ENCODE measurements around the gene C17orf67.

Gene C17orf67

GRCh38 chr17:56804454-56804853, 29.3 kb downstream of the C17orf67 start:
- no peak for DNase-seq (ENCODE audit: low read depth)
- TF ChIP-seq, protein P1, sequence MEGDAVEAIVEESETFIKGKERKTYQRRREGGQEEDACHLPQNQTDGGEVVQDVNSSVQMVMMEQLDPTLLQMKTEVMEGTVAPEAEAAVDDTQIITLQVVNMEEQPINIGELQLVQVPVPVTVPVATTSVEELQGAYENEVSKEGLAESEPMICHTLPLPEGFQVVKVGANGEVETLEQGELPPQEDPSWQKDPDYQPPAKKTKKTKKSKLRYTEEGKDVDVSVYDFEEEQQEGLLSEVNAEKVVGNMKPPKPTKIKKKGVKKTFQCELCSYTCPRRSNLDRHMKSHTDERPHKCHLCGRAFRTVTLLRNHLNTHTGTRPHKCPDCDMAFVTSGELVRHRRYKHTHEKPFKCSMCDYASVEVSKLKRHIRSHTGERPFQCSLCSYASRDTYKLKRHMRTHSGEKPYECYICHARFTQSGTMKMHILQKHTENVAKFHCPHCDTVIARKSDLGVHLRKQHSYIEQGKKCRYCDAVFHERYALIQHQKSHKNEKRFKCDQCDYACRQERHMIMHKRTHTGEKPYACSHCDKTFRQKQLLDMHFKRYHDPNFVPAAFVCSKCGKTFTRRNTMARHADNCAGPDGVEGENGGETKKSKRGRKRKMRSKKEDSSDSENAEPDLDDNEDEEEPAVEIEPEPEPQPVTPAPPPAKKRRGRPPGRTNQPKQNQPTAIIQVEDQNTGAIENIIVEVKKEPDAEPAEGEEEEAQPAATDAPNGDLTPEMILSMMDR (IDR thresholded peaks at IDR 0.05; ENCODE audit: control insufficient read depth, insufficient read depth, low read depth, low read length, missing control alignments), result no peak
- no peak overlapping the region for H3K4me3 ChIP-seq (ENCODE audit: control insufficient read depth, low read depth, low read length)

DNA sequence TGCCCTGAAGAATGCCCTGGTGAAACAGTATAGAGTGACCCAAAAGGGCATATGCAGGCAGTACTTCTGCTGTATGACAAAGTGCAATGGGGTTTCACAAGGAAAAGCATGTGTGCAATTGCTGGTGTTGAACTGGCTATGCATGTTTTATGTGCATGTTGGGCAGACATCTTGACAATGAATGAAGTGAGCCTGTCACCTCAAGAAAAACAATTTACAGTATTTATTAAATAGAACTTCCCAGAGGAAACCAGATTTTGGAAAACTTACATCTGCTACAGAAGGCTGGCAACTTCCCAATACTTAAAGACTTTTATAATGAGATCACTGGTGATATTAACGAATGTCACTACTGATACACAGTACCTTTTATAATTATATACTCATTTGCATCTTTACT, 30.6 kb downstream of the C17orf67 start:
- no peak overlapping the region for H3K4me3 ChIP-seq (ENCODE audit: control insufficient read depth, low read depth, low read length)
- DNase-seq (ENCODE audit: low read depth), result no peak
- TF ChIP-seq, protein P1 (IDR thresholded peaks at IDR 0.05; ENCODE audit: control insufficient read depth, insufficient read depth, low read depth, low read length, missing control alignments), result no peak

GRCh38 chr17:56801459-56802178, 32.1 kb downstream of the C17orf67 start:
- no peak overlapping the region for H3K4me3 ChIP-seq (ENCODE audit: control insufficient read depth, low read depth, low read length)
- TF ChIP-seq, protein P1 (IDR thresholded peaks at IDR 0.05; ENCODE audit: control insufficient read depth, insufficient read depth, low read depth, low read length, missing control alignments), result no peak
- no peak for DNase-seq (ENCODE audit: low read depth)

DNA sequence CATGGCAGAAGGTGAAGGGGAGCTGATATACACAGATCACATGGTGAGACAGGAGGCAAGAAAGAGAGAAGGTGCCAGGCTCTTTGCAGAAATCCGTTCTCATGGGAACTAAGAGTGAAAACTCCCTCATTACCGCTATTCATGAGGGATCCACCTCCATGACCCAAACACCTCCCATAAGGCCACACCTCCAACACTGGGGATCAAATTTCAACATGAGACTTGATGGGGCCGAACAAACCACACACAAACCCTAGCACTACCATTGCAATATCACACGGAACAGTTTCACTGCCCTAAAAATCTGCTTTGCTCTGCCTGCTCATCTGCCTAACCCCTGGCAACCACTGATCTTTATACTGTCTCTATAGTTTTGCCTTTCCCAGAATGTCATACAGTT, 34.8 kb downstream of the C17orf67 start:
- TF ChIP-seq, protein P1 (IDR thresholded peaks at IDR 0.05; ENCODE audit: control insufficient read depth, insufficient read depth, low read depth, low read length, missing control alignments), result no peak
- no peak for DNase-seq (ENCODE audit: low read depth)
- H3K4me3 ChIP-seq (ENCODE audit: control insufficient read depth, low read depth, low read length), result no peak overlapping the region

GRCh38 chr17:56796536-56796935, 37.2 kb downstream of the C17orf67 start:
- TF ChIP-seq, protein P1 (IDR thresholded peaks at IDR 0.05; ENCODE audit: control insufficient read depth, insufficient read depth, low read depth, low read length, missing control alignments), result no peak
- H3K4me3 ChIP-seq (ENCODE audit: control insufficient read depth, low read depth, low read length), result no peak overlapping the region
- DNase-seq (ENCODE audit: low read depth), result no peak

DNA sequence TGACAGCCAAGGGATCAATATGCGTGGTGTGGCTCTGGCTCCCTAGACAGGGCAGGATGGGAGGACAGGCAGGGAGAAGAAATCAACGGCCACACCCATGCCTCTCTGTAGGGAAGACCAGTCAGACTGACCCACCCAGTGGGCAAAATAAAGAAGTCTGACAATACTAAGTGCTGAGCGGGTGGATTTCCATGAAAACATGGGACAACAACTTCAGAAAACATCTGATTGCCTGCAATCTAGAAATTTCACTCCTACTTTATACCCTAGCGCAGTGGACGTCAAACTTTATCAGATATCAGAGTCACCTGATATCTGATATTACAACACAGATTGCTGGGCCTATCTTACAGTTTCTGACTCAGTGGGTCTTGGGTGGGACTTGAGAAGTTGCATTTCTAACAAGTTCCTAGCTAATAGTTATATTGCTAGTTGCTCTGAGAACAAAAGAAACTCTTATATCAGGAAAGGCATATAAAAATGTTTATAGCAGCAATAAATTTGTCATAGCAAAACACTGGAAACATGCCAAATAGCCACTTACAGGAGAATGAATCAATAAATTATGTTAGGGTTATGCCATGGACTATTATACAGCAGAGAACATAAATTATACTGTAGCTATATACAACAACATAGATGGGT, 38.4 kb downstream of the C17orf67 start:
- no peak for DNase-seq (ENCODE audit: low read depth)
- H3K4me3 ChIP-seq (ENCODE audit: control insufficient read depth, low read depth, low read length), result no peak overlapping the region
- TF ChIP-seq, protein P1 (IDR thresholded peaks at IDR 0.05; ENCODE audit: control insufficient read depth, insufficient read depth, low read depth, low read length, missing control alignments), result no peak

Data from AG09309 (cell line).